ENCODE results near the gene CARMIL3.
A peak's percentile ranks its signal among the peaks of the same experiment; 100 is the strongest.

The CARMIL3 gene

DNA sequence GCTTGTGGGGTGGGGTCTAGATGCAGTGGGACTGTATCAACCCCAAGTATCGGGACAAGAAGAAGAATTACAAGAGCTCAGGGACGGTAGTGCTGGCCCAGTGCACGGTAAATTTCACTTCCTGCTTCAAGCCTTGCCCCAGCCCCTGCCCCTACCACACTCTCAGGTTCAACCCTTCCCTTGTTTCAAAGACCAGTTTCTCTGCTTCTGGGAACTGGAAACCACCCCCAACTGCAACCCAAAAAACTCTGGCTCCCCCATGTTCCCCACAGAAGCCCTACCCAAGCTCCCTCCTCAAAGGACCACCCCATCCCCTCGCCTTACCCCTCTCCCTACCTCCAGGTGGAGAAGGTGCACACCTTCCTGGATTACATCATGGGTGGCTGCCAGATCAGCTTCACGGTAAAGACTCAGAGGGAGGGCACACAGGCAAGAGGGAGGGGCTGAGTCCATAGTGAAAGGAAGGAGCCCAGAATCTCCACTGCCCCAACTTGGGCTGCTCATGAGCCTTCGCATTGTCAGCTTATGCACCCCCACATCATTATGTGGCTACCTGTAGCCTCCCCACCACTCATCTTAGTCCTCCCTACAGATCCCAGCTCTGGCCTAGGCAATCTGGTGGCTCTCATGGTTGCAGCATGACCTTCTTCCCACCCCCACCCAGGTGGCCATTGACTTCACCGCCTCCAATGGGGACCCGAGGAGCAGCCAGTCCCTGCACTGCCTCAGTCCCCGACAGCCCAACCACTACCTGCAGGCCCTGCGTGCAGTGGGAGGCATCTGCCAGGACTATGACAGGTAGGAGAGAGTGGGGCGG is 23.9 kb downstream of the CARMIL3 start:
- no peak overlapping the region for H2AFZ ChIP-seq (ENCODE audit: low read length)

DNA sequence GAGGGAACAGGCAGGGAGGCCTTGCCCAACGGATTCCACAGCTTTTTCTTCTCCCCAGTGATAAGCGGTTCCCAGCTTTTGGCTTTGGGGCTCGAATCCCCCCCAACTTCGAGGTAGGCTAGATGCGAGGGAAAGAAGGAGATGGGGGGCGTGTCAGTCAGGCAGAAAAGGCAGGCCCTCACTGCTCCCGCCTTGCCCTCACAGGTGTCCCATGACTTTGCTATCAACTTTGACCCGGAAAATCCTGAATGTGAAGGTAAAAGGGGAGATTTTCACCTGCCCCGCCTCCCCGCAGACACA is 24.4 kb downstream of the CARMIL3 start:
- H2AFZ ChIP-seq (ENCODE audit: low read length): no peak overlapping the region
- no peaks in the 10 kb centered on the region for H3K9me3 ChIP-seq (ENCODE audit: low read length)
- H3K9ac ChIP-seq (ENCODE audit: low read length): no peak overlapping the region
- TF ChIP-seq, protein P1, sequence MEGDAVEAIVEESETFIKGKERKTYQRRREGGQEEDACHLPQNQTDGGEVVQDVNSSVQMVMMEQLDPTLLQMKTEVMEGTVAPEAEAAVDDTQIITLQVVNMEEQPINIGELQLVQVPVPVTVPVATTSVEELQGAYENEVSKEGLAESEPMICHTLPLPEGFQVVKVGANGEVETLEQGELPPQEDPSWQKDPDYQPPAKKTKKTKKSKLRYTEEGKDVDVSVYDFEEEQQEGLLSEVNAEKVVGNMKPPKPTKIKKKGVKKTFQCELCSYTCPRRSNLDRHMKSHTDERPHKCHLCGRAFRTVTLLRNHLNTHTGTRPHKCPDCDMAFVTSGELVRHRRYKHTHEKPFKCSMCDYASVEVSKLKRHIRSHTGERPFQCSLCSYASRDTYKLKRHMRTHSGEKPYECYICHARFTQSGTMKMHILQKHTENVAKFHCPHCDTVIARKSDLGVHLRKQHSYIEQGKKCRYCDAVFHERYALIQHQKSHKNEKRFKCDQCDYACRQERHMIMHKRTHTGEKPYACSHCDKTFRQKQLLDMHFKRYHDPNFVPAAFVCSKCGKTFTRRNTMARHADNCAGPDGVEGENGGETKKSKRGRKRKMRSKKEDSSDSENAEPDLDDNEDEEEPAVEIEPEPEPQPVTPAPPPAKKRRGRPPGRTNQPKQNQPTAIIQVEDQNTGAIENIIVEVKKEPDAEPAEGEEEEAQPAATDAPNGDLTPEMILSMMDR (IDR thresholded peaks at IDR 0.05; ENCODE audit: low read length): no peak
- no peak for TF ChIP-seq EZH2 (IDR thresholded peaks at IDR 0.05; ENCODE audit: borderline replicate concordance, low read length)
- no peaks in the 10 kb centered on the region; the same call in 1 of the 2 replicates for H3K27me3 ChIP-seq (ENCODE audit: insufficient read depth, low read length)
- H3K27ac ChIP-seq (ENCODE audit: low read depth, low read length, poor library complexity, severe bottlenecking): no peak overlapping the region
- H4K20me1 ChIP-seq (ENCODE audit: insufficient read depth, low read length): no peaks in the 10 kb centered on the region
- H3K4me2 ChIP-seq (ENCODE audit: low read length): no peak overlapping the region
- H3K4me1 ChIP-seq (ENCODE audit: insufficient read depth, low read length, severe bottlenecking): peaks cover 16% of the 10 kb centered on the region
- H3F3A ChIP-seq (ENCODE audit: insufficient read depth, low read length): no peaks in the 10 kb centered on the region
- H3K79me2 ChIP-seq (ENCODE audit: insufficient read depth, low read length): no peaks in the 10 kb centered on the region
- no peaks in the 10 kb centered on the region for H3K9me2 ChIP-seq (ENCODE audit: low read depth, low read length)
- H3K4me3 ChIP-seq (ENCODE audit: low read depth, low read length, poor library complexity, severe bottlenecking): no peak overlapping the region
- H3K36me3 ChIP-seq (ENCODE audit: insufficient read depth, low read length): no peaks in the 10 kb centered on the region

More for the DNA sequence above, 23.9 kb downstream of the CARMIL3 start:
- Histone ChIP-seq H3K4me2 (ENCODE audit: low read length) (peak overlapping the region; percentile 24; the same call in 1 of the 2 replicates), H3K9me2 (ENCODE audit: low read depth, low read length) (no peaks in the 10 kb centered on the region), H3K79me2 (ENCODE audit: insufficient read depth, low read length) (no peaks in the 10 kb centered on the region), H3K27me3 (ENCODE audit: insufficient read depth, low read length) (no peaks in the 10 kb centered on the region; the same call in 1 of the 2 replicates), H3K36me3 (ENCODE audit: insufficient read depth, low read length) (no peaks in the 10 kb centered on the region), H4K20me1 (ENCODE audit: insufficient read depth, low read length) (no peaks in the 10 kb centered on the region), H3K27ac (ENCODE audit: low read depth, low read length, poor library complexity, severe bottlenecking) (no peak overlapping the region), H3K9me3 (ENCODE audit: low read length) (no peaks in the 10 kb centered on the region), H3K4me3 (ENCODE audit: low read depth, low read length, poor library complexity, severe bottlenecking) (no peak overlapping the region), H3K4me1 (ENCODE audit: insufficient read depth, low read length, severe bottlenecking) (peaks cover 13% of the 10 kb centered on the region), H3F3A (ENCODE audit: insufficient read depth, low read length) (no peaks in the 10 kb centered on the region), H3K9ac (ENCODE audit: low read length) (no peak overlapping the region)
- TF ChIP-seq, protein P1 (IDR thresholded peaks at IDR 0.05; ENCODE audit: low read length): no peak
- TF ChIP-seq EZH2 (IDR thresholded peaks at IDR 0.05; ENCODE audit: borderline replicate concordance, low read length): no peak

DNA sequence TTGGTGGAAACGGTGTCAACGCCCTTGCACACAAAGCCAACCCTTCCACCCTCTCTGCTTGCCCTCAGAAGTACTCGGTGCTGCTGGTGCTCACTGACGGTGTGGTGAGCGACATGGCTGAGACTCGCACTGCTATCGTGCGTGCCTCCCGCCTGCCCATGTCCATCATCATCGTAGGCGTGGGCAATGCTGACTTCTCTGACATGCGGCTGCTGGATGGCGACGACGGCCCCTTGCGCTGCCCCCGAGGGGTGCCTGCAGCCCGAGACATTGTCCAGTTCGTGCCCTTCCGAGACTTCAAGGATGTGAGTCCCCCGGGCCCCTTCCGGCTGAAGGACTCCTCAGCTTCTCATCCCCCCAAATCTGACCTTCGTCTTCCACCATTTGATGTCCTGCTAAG is 25.3 kb downstream of the CARMIL3 start:
- TF ChIP-seq, protein P1 (IDR thresholded peaks at IDR 0.05; ENCODE audit: low read length): no peak
- TF ChIP-seq EZH2 (IDR thresholded peaks at IDR 0.05; ENCODE audit: borderline replicate concordance, low read length): no peak
- H3K36me3 ChIP-seq (ENCODE audit: insufficient read depth, low read length): no peaks in the 10 kb centered on the region
- no peaks in the 10 kb centered on the region for H4K20me1 ChIP-seq (ENCODE audit: insufficient read depth, low read length)
- H3K4me1 ChIP-seq (ENCODE audit: insufficient read depth, low read length, severe bottlenecking): peaks cover 19% of the 10 kb centered on the region
- no peak overlapping the region for H3K4me3 ChIP-seq (ENCODE audit: low read depth, low read length, poor library complexity, severe bottlenecking)
- no peak overlapping the region for H3K27ac ChIP-seq (ENCODE audit: low read depth, low read length, poor library complexity, severe bottlenecking)
- no peaks in the 10 kb centered on the region for H3F3A ChIP-seq (ENCODE audit: insufficient read depth, low read length)
- no peaks in the 10 kb centered on the region for H3K9me3 ChIP-seq (ENCODE audit: low read length)
- no peak overlapping the region for H3K9ac ChIP-seq (ENCODE audit: low read length)
- H2AFZ ChIP-seq (ENCODE audit: low read length): no peak overlapping the region
- no peaks in the 10 kb centered on the region for H3K9me2 ChIP-seq (ENCODE audit: low read depth, low read length)
- H3K27me3 ChIP-seq (ENCODE audit: insufficient read depth, low read length): no peaks in the 10 kb centered on the region; the same call in 1 of the 2 replicates
- no peaks in the 10 kb centered on the region for H3K79me2 ChIP-seq (ENCODE audit: insufficient read depth, low read length)
- H3K4me2 ChIP-seq (ENCODE audit: low read length): no peak overlapping the region
